Neural cell (in vitro differentiated cells): ENCODE data around the gene IFNLR1. TPM values are rescaled to one million over a fixed set of nuclear protein-coding genes. Genes with fewer than 3 reads are reported as not detected.

Source experiments
- H2AFZ ChIP-seq: fragments of 200-600, 300-800 bp; sonication (generic), shearing (Covaris generic); 2 replicates; pipeline ENCODE4 v1.6.0; 2014; ENCODE audit warnings: low read depth, mild to moderate bottlenecking, antibody characterized with exemption, low read length, moderate library complexity
- H3F3A ChIP-seq: fragments of 200-600 bp; shearing (Covaris generic); 2 replicates; pipeline ENCODE4 v1.6.1; 2016; ENCODE audit warnings: mild to moderate bottlenecking, moderate library complexity, mixed read lengths, antibody characterized with exemption, low read length; ENCODE audit not compliant: insufficient read depth, poor library complexity, severe bottlenecking
- H3K27ac ChIP-seq: fragments of 200-600, 300-800 bp; sonication (generic), shearing (Covaris generic); 2 replicates; pipeline ENCODE4 v1.5.1; 2014; ENCODE audit warnings: mild to moderate bottlenecking, low read length, moderate library complexity
- H3K27me3 ChIP-seq: fragments of 300-800, 200-600 bp; sonication (generic), shearing (Covaris generic); 2 replicates; pipeline ENCODE4 v1.6.0; 2014; ENCODE audit warnings: mild to moderate bottlenecking, low read depth, low read length, moderate library complexity; ENCODE audit not compliant: insufficient read depth
- H3K36me3 ChIP-seq: fragments of 300-800, 200-600 bp; sonication (generic), shearing (Covaris generic); 2 replicates; pipeline ENCODE4 v1.5.1; 2014; ENCODE audit warnings: mild to moderate bottlenecking, antibody characterized with exemption, low read length, moderate library complexity; ENCODE audit not compliant: insufficient read depth
- H3K4me2 ChIP-seq: fragments of 300-800, 200-600 bp; sonication (generic), shearing (Covaris generic); 2 replicates; pipeline ENCODE4 v1.6.0; 2014; ENCODE audit warnings: mild to moderate bottlenecking, low read length
- H3K4me3 ChIP-seq: fragments of 300-800, 200-600 bp; sonication (generic), shearing (Covaris generic); 2 replicates; pipeline ENCODE4 v1.5.1; 2014; ENCODE audit warnings: mild to moderate bottlenecking, low read length, moderate library complexity
- H3K79me2 ChIP-seq: fragments of 200-600 bp; shearing (Covaris generic); replicated peaks from 2 replicates; pipeline ENCODE4 v1.6.0; 2014; ENCODE audit warnings: mild to moderate bottlenecking, low read length, moderate library complexity; ENCODE audit not compliant: insufficient read depth
- H3K9ac ChIP-seq: fragments of 300-800, 200-600 bp; sonication (generic), shearing (Covaris generic); 2 replicates; pipeline ENCODE4 v1.6.1; 2016; ENCODE audit warnings: mild to moderate bottlenecking, low read length, mixed read lengths
- H3K9me2 ChIP-seq: fragments of 200-600 bp; shearing (Covaris generic); 2 replicates; pipeline ENCODE4 v1.6.1; 2016; ENCODE audit warnings: mild to moderate bottlenecking, low read length, mixed read lengths; ENCODE audit not compliant: insufficient read depth
- H3K9me3 ChIP-seq: fragments of 200-600, 300-800 bp; sonication (generic), shearing (Covaris generic); 2 replicates; pipeline ENCODE4 v1.6.1; 2016; ENCODE audit warnings: mild to moderate bottlenecking, mixed run types, low read length, moderate library complexity, mixed read lengths
- H4K20me1 ChIP-seq: fragments of 200-600 bp; shearing (Covaris generic); 2 replicates; pipeline ENCODE4 v1.6.1; 2016; ENCODE audit warnings: mild to moderate bottlenecking, mixed run types; ENCODE audit not compliant: insufficient read depth
- CTCF ChIP-seq: fragments of 450-650 bp; IDR thresholded peaks from 2 replicates; pipeline ENCODE4 v1.5.1; 2014; ENCODE audit warnings: antibody characterized with exemption, mild to moderate bottlenecking, moderate library complexity; ENCODE audit not compliant: poor library complexity, severe bottlenecking
- EP300 ChIP-seq: fragments of 450-650 bp; conservative IDR thresholded peaks from 2 replicates; pipeline ENCODE4 v1.6.1; 2014; ENCODE audit warnings: antibody characterized with exemption, mild to moderate bottlenecking, moderate library complexity; ENCODE audit not compliant: poor library complexity, severe bottlenecking
- EZH2 ChIP-seq: fragments of 200-600, 300-800 bp; shearing (Covaris generic), sonication (generic); IDR thresholded peaks from 2 replicates; pipeline ENCODE4 v1.6.1; 2014; ENCODE audit warnings: antibody characterized with exemption, low read length, borderline replicate concordance, mild to moderate bottlenecking; ENCODE audit not compliant: insufficient read depth, poor library complexity, severe bottlenecking
- MXI1 ChIP-seq: fragments of 450-650 bp; conservative IDR thresholded peaks from 2 replicates; pipeline ENCODE4 v1.6.1; 2014; ENCODE audit warnings: antibody characterized with exemption, mild to moderate bottlenecking; ENCODE audit not compliant: poor library complexity, severe bottlenecking
- POLR2AphosphoS5 ChIP-seq: IDR thresholded peaks from 2 replicates; pipeline ENCODE4 v1.6.1; 2012
- RAD21 ChIP-seq: fragments of 450-650 bp; conservative IDR thresholded peaks from 2 replicates; pipeline ENCODE4 v1.6.1; 2014; ENCODE audit warnings: antibody characterized with exemption, mild to moderate bottlenecking, moderate library complexity
- REST ChIP-seq: IDR thresholded peaks from 2 replicates; pipeline ENCODE4 v1.6.1; 2012; ENCODE audit warnings: borderline replicate concordance
- SMC3 ChIP-seq: fragments of 450-650 bp; conservative IDR thresholded peaks from 2 replicates; pipeline ENCODE4 v1.6.1; 2014; ENCODE audit warnings: antibody characterized with exemption, mild to moderate bottlenecking, moderate library complexity; ENCODE audit not compliant: poor library complexity
- TAF1 ChIP-seq: IDR thresholded peaks from 2 replicates; pipeline ENCODE4 v1.6.1; 2012; ENCODE audit warnings: low read depth
- polyA plus RNA-seq: library from polyadenylated mRNA; depleted of rRNA; stranded (reverse); fragments of >200 nt; gene quantifications from 2 replicates; pipeline ENCODE4 v1.2.3, GENCODE V29; 2014

IFNLR1 gene
- polyA plus RNA-seq, 1 donor from 2014 or later = 0.32 TPM

DNA sequence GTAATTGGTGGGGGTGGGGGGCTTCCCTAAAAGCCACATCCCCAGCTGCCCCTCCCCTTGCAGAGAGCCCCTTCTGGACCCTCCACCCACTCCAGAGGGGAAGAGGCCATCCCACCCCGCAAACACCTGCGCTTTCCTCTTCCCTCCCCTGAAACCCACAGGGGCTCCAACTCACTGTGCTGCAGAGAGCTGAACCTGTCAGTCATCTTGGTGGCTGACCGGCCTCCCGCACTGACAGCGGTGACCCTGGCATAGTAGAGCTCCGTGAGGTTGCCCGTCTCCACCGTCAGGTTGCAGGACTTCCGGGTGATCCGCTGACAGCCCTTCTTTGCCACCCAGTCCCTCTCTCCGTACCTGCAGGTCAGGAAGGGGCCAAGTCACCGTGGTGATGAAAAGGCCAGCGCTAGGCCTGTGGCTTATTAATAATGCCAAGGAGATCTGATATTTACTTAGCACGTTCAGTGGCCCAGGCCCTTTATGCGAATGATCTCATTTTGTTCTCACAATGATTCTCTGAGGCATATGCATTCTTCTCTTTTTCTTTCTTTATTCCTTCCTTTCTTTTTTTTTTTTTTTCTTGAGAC is 50.0 kb downstream of the IFNLR1 start:
- no peak overlapping the region for H3K4me3 ChIP-seq
- H2AFZ ChIP-seq = no peak overlapping the region
- no peak overlapping the region for H3K9ac ChIP-seq
- no peaks in the 10 kb centered on the region for H4K20me1 ChIP-seq
- H3K27me3 ChIP-seq = no peaks in the 10 kb centered on the region
- no peaks in the 10 kb centered on the region for H3K36me3 ChIP-seq
- no peaks in the 10 kb centered on the region for H3F3A ChIP-seq
- H3K27ac ChIP-seq = no peak overlapping the region
- H3K9me2 ChIP-seq = no peaks in the 10 kb centered on the region
- TF ChIP-seq SMC3 (no peak), MXI1 (no peak), TAF1 (no peak), CTCF (no peak), EP300 (no peak), EZH2 (no peak), POLR2AphosphoS5 (no peak)
- no peaks in the 10 kb centered on the region for H3K79me2 ChIP-seq
- no peak overlapping the region for H3K4me2 ChIP-seq
- H3K9me3 ChIP-seq = no peaks in the 10 kb centered on the region

DNA sequence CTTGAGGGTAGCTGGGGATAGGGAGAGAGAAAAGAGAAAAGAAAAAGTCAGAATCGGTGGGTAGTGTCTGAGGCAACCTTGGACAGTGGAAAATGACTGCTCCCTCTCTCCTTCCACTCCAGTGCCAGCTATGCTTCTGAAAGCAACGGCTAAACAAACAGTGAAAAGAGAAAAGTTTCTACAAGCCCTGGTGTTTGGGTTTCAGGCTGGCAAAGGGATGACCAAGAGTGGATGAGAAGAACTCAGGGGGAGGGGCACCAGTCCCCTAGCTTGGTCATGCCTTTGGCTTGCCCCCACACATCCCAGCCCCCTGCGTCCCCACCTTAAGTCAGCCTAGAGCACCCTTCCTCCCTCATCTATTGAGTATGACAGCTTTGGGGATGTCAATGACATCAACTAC is 52.7 kb downstream of the IFNLR1 start:
- H3K27ac ChIP-seq = no peak overlapping the region
- no peaks in the 10 kb centered on the region for H3K79me2 ChIP-seq
- H3K36me3 ChIP-seq = no peaks in the 10 kb centered on the region
- no peak overlapping the region for H3K4me3 ChIP-seq
- H2AFZ ChIP-seq = no peak overlapping the region
- H4K20me1 ChIP-seq = no peaks in the 10 kb centered on the region
- H3K9ac ChIP-seq = no peak overlapping the region
- no peak for TF ChIP-seq MXI1
- TF ChIP-seq TAF1 = no peak
- no peak for TF ChIP-seq EP300
- TF ChIP-seq EZH2 = no peak
- TF ChIP-seq REST = no peak
- no peak for TF ChIP-seq CTCF
- no peak for TF ChIP-seq RAD21
- TF ChIP-seq POLR2AphosphoS5 = no peak
- TF ChIP-seq SMC3 = no peak
- no peaks in the 10 kb centered on the region for H3K9me3 ChIP-seq
- no peaks in the 10 kb centered on the region for H3K9me2 ChIP-seq
- no peaks in the 10 kb centered on the region for H3K27me3 ChIP-seq
- no peaks in the 10 kb centered on the region for H3F3A ChIP-seq
- H3K4me2 ChIP-seq = no peak overlapping the region
